Activated CD4-positive, alpha-beta T cell treated with anti-CD3 and anti-CD28 coated beads for 48 hours (primary cell): Measurements from ENCODE around the gene MTX1.

Experiments used
- DNase-seq: peaks from one replicate; pipeline ENCODE4 v3.0.0-alpha.2; 2020

MTX1 gene

DNA sequence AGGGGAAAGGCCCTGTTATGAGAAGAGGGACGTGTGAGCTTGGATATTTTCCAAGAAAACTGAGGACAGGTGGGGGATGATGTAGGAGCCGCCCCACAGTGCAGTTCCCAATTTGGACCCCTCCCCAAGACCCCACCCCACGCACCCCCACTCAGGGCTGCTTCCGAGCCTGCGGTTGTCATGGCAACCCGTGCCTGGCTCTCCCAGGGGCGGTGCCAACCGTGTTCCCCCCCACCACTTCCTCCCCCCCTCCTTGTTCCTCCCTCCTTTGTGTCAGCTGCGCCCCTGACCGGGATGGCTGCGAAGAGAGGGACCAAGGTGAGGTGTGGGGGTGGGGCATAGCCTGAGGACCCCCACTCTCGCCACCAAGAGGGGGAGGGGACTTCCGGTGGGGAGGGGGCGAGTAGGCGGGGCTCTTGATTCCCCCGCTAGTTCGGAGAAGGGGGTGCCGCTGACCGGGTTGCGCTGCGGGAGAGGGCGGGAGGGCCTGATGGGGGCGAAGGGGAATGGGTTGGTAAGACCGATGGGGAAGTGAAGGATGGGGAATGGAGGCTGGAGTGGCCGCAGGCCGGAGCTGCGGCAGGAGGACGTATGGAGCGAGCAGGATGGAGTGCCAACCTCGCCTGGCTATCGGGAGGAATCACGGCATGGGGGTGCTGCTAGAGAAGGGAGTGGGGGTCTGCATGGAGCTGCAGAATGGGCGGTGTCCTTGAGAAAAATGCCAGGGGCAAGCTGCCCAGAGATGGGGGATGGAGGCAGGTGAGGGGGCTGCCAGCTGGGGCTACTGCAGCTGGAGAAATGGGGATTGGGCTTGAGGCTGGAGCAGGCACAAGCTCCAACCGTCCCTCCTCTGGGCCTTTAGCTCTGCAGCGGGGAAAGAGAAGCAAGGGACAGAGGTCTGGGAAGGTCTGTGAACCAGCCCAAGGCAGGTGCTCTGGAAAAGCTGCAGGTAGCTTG lies 33.9 kb upstream of the MTX1 start:
- DNase-seq, result peak; percentile 62

DNA sequence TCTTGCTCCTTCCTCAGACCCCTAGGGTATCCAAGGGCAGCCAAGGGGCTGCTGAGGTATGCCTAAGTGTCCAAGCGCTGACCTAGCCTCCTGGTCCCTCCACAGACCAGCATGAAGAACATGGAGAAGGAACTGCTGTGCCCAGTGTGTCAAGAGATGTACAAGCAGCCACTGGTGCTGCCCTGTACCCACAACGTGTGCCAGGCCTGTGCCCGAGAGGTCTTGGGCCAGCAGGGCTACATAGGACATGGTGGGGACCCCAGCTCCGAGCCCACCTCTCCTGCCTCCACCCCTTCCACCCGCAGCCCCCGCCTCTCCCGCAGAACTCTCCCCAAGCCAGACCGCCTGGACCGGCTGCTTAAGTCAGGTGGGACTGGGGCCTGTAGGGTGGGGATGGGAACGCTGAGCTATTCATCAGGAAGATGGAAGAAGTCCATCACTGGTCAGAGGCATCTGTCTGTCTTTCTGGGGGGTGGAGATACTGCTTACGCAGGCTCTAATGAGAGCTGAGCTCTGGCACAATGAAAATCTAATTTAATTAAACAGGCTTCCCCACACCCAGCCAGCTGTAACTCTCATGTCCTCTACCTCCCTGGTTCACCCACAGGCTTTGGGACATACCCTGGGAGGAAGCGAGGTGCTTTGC lies 33.1 kb upstream of the MTX1 start:
- no peak for DNase-seq

DNA sequence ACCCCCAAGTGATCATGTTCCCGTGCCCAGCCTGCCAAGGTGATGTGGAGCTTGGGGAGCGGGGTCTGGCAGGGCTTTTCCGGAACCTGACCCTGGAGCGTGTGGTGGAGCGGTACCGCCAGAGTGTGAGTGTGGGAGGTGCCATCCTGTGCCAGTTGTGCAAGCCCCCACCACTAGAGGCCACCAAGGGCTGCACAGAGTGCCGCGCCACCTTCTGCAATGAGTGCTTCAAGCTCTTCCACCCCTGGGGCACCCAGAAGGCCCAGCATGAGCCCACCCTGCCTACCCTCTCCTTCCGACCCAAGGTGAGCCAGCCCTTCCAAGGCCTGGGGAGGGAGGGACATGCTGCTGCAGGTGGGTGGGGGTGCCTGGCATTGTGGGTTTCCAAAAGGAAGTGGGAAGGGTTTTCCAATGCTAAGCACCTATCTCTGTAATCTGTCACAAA lies 32.5 kb upstream of the MTX1 start:
- peak; percentile 41 for DNase-seq

DNA sequence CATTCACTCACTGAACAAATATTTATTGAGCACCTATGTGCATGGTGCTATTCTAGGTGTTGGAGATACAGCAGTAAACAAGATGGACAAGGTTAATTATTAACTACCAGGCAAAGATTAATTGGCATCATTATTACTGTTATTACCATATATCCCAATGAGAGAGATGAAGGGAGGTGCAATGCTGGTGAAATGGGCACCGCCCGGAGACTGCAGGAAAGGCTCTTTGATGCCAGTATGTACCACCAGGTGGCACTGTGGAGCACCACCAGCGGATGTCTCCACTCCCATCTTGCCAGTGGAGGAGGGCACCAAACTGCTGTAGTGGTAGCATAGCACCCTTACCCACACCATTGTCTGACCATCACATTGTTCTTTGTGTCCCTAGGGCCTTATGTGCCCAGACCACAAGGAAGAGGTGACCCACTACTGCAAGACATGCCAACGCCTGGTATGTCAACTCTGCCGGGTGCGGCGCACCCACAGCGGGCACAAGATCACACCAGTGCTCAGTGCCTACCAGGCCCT lies 31.9 kb upstream of the MTX1 start:
- peak; percentile 92 for DNase-seq

DNA sequence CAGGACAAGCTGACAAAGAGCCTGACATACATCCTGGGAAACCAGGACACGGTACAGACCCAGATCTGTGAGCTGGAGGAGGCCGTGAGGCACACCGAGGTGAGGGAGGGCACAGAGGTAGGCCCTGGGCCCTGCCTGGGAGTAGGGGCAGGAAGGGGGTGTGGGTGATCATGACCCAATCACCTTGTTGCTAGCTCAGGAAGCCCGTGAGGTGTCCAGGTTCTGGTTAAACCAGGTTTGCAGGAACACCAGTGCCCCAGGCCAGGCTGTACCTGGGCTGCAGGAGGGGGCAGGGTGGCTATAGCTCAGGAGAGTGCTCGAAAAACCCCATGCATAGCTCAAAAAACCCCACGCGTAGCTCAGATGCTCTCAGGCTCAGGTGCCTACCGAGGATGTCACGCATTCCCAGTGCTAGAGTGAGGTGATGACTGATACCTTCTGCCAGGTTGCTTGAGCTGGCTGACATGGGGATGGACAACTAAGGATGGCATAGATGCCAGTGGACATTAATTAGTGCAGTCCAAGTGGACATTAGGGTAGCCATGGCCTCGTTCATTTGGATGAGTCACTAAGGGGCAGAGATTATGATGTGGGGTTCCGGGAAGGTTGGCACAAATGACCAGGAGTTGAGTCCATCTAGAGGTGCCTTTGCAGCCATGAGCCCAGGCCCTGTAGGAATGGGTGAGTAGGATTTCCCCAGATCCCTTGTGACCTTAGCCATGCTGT lies 31.1 kb upstream of the MTX1 start:
- DNase-seq, result no peak

DNA sequence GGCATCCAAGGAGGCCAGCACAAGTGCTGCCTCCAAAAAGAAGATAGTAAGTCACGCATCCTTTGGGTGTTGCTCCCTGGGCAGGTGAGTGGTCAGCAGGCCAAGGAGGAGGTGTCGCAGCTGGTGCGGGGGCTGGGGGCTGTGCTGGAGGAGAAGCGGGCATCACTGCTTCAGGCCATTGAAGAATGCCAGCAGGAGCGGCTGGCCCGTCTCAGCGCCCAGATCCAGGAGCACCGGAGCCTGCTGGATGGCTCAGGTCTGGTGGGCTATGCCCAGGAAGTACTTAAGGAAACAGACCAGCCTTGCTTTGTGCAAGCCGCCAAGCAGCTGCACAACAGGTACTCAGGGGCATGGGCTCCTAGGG lies 30.6 kb upstream of the MTX1 start:
- DNase-seq, result no peak

DNA sequence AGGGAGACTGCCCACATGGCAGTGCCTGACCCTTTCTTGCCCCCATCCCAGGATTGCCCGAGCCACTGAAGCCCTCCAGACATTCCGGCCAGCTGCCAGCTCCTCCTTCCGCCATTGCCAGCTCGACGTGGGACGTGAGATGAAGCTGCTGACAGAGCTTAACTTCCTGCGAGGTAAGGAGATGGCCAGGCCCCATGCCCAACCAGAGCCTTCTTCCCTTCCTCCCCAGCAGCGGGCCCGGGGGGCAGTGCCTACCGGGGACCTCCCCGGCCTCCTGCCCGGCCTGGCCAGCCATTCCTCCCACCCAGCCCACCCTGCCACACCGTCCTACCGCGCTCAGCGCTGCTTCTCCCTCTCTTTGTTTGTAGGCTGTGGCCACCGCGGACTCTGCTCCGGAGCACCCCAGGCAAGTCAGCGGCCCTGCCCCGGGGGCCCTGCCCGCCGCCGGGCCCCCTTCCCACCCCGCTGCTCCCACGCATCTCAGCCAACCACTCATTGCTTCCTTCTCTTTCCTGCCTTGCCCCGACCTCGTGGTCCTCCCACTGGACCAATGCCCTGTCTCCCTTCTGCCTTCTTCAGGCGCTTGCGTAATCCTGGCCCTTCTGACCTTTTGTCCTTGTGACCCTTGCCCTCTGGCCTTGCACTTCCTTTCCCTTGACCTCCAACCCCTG lies 29.9 kb upstream of the MTX1 start:
- no peak for DNase-seq

DNA sequence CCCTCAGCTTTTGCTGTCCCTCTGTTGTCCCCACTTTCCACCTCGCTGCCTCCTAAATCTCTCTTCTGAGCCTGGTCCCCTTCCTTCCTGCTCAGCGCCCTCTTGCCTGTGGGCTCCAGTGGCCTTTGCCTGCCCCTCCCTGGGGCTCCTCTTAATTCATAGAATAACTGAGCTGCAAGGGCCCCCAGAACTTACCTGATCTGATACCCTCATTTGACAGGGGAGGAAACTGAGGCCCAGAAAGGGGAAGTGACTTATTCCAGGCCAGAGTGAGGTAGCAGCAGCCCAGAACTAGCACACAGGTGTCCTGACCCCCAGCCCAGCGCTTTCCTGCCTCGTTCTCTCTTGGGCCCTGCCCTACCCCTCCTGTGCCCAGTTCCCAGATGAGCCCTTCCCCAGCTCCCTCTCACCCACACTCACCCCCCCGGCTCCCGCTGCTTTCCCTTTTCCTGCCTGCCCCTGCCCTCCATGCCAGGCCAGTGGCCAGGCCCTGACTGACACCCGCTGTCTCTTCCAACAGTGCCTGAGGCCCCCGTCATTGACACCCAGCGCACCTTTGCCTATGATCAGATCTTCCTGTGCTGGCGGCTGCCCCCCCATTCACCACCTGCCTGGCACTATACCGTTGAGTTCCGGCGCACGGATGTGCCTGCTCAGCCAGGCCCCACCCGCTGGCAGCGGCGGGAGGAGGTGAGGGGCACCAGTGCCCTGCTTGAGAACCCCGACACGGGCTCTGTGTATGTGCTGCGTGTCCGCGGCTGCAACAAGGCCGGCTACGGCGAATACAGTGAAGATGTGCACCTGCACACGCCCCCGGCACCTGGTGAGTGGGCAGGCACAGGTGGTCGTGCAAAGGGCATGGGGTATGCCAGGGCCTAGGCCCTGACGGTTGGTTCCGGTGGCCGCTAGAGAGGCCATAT lies 29.1 kb upstream of the MTX1 start:
- no peak for DNase-seq

DNA sequence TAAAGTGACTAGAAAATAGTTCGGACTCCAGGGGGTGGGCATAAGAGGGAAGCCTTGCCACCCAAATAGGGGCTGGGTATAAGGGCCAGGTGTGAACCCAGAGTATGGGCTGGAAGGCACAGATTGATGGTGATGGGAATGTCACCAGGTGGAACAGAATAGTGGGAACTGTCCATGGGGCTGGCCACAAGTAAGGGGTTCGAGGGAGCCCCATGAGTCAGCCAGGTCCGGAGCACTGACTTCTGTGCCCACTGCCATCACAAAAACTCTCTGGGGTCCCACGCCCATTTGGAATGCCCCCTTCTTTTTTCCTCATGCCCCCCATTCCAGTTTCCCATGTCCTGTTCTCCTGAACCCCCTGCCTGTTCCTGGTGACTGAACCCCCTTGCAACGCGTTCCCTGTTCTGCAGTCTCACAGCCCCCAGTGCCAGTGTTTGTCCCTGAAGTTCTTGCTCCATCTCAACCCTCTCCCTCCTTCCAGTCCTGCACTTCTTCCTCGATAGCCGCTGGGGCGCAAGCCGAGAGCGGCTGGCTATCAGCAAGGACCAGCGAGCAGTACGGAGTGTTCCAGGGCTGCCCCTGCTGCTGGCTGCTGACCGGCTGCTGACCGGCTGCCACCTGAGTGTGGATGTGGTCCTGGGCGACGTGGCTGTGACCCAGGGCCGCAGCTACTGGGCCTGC lies 27.0 kb upstream of the MTX1 start:
- DNase-seq, result no peak

DNA sequence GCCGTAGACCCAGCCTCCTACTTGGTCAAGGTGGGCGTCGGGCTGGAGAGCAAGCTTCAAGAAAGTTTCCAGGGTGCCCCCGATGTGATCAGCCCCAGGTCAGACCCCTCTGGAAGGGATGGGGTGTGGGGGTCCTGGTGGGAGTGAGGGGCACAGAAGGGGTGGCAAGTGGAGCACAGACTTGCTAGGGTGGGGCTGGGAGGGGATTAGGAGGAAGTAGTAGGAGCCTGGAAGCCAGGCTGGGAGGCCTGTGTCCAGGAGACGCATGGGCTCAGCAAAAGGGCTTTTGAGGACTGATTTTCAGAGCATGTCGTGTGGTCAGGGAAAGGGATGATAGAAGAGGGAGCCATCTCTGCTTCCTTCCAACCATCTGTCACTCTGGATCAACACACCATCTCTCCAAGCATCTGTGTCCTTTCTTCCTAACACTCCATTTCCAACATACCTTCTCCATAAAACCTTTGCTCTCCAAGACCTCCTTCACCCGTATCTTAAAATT lies 26.4 kb upstream of the MTX1 start:
- no peak for DNase-seq

DNA sequence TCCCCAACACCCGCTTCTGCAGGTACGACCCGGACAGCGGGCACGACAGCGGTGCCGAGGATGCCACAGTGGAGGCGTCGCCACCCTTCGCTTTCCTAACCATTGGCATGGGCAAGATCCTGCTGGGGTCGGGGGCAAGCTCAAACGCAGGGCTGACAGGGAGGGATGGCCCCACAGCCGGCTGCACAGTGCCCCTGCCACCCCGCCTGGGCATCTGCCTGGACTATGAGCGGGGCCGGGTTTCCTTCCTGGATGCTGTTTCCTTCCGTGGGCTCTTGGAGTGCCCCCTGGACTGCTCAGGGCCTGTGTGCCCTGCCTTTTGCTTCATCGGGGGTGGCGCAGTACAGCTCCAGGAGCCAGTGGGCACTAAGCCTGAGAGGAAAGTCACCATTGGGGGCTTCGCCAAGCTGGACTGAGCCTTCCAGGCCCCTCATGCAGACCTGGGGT lies 24.7 kb upstream of the MTX1 start:
- DNase-seq, result no peak

DNA sequence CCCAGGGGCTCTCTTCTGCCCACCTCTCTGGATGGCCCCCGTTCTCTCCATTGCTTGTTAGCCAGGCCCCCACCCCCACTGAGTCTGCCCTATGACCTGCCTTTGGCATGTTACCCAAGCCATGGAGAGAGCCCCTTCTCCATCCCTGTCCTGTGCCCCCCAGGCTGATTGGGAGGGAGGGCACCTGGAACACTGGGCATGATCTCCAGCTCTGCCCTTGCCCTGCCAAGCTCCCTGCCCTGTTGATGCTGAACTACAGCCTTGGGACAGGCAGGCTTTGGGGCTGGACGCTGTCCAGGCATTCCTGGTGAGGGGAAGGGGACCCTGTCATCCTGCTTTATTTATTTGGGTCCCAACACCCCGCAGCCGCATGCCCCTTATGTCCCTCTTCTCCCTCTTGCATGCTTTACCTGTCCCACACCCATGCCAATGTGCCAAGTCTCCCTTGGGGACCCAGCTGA lies 24.1 kb upstream of the MTX1 start:
- no peak for DNase-seq

DNA sequence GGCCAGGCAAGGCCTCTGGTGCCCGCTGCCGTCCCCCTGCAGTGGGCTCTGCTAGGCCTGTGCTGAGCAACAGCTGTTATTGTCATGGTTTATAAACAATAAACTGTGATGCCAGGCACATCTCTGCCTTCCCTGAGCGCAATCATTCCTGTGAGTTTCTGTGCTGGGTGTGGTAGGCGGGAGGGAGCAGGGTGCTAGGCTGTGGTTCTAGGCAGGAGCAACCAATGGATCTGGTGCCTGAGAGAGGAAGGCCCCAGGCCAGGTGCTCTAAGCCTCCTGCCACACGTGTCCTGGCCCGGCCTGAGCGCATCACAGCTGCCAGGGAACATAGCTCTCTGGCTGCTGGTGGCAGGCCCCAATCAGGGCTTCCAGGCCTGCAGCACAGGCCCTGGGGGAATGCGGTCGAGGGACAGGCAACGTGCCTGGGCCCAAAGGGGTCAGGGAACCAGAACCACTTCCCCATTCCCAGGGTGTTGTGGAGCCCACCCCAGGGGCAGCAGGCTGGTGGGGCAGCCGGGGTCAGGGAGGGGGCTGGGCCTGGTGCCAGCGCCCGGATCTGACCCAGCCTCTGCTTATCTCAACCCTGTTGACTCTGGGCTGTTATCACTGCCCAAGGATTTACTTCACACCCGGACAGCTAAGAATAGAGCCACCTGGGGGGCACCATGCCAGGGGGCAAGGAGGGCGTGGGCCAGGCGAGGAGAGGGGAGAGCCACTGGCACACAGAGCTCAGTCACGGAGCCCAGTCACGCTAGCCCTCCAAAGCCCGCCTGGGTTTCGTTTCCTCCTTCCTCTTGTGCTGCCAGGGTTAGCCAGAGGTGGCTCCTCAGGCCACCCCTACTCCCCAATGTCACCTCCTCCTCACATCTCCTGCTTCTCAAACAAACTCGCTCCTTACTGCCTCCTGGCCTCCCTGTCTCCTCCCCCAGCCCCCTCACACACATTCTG lies 23.4 kb upstream of the MTX1 start:
- DNase-seq, result no peak

DNA sequence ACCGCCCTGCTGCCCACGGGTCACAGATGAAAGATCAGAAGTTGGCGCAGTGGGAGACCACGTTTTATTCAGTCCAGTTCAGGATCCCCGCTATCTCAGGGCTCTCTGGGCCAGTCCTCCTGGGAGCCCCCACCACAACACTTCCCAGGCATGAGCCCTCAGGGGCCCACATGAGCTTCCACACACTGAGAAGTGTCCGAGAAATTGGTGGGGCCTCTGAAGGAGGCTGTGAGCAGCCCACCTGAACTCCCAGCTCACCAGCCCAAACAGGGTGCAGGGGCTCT lies 22.8 kb upstream of the MTX1 start:
- no peak for DNase-seq

DNA sequence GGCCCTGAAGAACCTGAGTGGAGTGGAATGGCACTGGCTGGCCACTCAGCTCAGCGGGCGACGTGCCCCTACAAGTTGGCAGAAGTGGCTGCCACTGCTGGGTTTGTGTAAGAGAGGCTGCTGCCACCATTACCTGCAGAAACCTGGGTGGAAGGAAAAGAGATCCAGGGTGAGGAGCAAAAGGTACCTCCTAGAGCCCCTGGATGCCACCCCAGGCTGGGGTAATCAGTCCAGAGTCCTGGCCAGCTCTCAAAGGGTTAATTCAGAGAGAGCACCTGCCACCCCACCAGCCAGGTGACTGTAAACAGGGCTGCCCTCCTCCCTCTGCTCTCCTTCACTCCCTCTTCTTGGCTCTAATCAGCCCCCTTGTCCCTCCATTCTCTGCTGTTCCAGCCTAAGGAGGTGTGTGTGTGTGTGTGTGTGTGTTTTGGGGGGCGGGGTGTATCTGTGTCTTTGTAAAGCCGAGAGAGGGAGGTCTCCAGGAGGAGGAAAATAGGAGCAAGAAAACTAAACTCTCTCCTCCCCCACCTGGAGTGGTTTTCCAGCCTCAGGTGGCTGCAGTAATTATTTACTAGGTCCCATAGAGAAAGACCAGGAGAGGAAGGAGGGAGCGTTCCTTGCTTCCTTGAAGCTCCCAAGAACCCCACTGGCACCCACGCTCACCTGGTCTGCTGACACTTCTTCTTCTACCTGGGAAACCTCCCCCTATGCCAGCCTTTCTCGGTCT lies 22.3 kb upstream of the MTX1 start:
- no peak for DNase-seq

DNA sequence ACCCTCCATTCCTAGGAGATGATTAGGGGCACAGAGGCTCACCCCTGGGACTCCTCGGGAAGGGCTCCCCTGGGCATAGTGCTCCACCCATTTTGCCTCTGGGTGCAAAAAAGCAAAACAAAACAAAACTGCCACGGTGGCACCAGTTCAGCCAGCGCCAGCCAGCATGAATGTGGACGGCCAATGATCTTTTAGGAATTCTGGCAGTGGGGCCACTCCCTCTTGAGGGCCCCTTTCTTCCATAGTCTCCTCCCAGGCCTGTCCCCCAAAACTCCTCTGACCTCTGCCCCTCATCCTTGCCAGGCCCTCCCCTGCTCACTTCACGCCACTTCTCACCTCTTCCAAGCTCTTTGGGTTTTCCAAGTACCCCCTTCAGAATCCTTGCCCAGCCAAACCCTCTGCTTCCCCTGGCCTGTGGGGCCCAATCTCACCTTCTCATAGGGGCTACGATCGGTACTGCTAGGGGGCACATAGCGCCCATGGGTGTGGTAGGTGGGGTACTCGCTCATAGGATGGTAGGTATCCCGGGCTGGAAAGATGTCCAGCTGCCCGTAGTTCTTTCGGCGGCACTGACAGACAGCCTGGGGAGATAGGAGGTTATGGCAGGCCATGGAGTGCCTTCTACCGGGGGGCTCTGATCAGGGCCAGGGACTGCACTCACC lies 21.6 kb upstream of the MTX1 start:
- DNase-seq, result no peak

DNA sequence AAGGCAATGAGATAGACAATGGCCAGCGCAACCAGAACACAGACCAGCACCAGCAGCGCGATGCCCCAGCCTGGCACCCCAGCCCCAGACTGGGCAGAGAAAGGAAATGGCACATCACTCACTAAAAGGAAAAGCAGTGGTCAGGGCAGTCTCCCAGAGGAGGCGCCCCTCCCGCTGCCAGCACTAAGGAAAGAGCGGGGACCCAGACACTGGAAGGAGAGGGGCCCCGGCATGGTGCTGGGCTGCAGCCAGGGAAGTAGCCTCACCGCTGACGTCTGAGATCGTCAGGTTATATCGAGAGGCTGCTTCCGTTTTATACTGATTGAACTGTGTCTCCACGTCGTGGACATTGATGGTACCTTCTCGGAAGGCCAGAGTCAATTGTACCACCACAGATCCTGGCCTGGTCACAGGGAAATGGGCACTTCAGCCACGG lies 21.0 kb upstream of the MTX1 start:
- DNase-seq, result no peak

DNA sequence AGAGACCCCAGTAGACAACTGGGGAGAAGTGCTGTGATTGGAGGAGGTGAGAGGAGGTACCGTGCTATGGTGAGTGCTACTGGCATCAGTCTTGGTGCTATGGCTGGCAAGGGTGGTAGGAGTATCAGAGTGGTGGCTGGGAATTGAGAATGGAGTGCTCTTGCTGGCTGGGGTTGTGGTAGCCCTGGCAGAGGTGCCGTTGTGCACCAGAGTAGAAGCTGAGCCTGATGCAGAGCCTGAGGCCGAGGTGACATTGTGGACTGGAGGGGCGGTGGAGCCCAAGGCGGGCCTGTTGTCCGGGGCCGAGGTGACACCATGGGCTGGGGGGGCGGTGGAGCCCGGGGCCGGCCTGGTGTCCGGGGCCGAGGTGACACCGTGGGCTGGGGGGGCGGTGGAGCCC lies 20.2 kb upstream of the MTX1 start:
- DNase-seq, result no peak
